GM21619 (cell line): Measurements from ENCODE around the gene SLC24A3.

Source experiments
- ATAC-seq: cut with Tn5 transposase; IDR thresholded peaks from one replicate; pipeline ENCODE4 v1.9.1; 2021; ENCODE audit not compliant: unreplicated experiment

Gene SLC24A3

DNA sequence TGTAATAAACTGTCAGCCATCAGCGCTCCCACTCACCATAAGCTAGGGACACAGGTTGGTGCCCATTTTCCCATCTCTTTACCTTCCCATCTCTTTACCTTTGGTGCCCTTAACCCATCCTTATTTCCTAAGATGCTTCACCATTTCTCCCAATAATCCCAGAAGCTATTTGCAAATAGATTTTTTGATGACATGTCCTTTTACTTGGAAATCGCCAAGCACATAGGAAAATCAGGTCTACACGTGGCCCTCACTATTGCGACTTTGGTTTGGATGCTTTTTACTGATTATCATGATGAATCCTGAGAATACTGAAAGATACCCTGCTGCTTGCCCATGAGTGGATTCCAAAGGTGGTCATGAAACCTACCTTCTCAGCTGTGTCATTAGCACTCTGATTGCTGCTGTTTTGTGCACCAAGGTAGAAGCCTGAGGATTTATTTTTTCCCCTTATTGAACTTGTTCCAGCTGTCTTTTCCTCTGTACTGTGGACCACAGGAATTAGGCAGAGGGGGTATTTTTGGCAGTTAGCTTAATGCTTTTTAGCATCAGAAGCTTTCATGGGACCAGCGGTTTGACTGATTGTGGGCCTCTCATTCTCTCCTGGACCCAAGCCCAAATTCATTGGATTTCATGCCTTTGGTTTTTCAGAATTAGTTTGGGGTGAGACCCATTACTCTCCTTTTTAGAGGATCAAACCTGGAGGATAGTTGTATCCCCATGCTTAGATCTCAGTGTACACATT lies 316.0 kb downstream of the SLC24A3 start:
- ATAC-seq = no peak

DNA sequence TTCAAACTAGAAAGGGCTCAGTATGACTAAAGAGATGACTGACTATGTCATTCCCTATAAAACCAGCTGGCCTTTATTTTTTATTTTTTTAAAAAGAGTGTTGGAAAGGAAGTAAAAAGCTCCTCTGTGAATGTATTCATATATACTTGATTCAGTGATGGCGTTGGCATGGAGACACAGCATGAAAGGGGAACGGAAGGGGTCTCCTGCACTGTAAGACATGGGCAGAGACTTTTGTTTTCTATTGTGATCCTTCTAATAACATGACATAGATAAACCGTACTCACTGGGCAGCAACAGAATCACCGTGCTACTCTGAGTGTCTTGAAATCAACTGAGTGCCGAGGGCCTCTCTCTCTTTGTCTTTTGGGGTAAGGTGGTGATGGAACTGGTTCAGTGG lies 317.6 kb downstream of the SLC24A3 start:
- ATAC-seq = no peak

DNA sequence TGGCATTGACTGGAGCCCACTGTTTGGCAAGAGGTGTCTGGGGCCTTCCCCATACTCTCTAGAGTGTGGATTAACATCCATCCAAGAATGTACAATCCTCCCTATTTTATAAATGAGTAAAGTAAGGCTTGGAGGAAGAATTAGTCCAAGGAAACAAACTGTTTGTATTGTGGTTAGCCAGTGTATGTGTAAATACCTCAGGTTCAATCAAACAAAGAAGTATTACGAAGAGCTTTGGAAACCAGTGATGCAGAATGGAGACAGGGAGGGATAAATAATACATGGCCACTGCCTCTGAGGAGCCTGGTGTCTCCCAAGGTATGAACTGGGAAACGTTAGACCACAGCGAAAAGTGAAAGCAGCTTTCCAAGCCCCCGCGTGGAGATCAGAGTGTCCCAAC lies 319.0 kb downstream of the SLC24A3 start:
- ATAC-seq = no peak

DNA sequence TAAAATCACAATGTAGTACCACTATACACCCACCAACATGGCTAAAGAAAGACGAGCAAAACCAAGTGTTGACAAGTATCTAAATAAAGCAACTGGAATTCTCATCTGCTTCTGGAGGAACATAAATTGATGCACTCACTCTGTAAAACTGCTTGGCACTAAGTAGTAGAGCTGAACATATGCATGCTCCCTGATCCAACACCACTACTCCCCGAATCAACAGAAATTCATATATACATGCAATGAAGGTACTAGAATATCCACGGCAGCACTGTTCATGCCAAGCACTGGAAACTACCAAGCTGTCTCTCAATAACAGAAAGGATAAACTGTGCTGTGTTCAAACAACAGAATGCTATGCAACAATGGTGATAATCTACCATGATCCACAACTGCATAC lies 326.1 kb downstream of the SLC24A3 start:
- ATAC-seq = no peak

DNA sequence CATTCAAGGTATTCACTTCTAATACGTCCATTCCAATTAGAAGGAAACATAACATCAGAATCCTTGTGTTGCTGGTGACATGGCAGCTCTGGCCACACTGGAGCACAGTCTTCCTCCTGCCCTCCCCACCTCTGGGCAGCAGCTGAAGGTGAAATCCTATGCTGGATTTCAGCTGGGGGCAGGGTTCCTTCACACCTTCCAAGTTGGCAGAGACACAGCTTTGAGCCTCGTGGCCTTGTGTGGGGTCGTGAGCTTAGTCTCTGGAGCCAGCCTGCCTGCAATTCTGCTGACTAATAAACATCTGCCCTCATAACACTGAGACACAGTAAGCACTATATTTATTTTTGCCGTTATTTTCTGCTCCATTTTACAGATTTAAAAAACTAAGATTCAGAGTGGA lies 326.7 kb downstream of the SLC24A3 start:
- ATAC-seq = no peak

DNA sequence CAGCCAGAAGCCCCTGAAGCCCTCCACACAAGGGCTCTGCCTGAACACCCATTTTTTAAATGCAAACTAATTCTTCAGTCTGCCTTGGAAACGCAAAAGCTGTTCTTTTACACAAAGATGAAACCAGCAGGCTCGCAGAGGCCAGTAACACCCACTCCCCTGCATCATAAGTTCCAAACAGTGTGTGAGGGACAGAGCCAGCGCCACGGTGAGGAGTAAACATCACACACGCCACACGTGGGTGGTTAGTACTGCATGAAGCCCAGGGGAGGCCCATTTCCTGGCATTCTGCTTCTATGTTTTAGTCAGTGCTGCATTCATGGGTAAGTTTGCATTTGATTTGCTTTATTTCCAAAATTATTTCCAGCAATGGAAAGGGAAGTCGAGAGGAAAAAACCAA lies 327.9 kb downstream of the SLC24A3 start:
- no peak for ATAC-seq

DNA sequence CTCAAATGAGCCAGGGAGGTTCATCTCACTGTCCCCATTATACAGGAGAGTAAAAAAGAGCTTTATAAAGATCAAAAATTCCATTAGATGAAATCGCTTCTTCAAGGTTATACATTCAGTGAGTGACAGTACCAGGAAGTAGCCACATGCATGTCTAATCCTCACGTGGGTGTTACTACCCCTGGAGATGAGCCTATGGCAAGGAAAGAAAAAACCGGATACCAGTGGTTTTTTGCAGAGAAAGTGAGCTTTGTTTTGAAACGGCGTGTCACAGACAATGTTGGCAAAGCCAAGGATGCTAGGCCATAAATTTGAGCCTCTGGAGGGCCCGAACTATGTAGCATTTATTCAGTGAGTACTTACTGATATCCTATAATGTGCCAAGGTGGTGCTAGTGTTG lies 330.7 kb downstream of the SLC24A3 start:
- no peak for ATAC-seq

DNA sequence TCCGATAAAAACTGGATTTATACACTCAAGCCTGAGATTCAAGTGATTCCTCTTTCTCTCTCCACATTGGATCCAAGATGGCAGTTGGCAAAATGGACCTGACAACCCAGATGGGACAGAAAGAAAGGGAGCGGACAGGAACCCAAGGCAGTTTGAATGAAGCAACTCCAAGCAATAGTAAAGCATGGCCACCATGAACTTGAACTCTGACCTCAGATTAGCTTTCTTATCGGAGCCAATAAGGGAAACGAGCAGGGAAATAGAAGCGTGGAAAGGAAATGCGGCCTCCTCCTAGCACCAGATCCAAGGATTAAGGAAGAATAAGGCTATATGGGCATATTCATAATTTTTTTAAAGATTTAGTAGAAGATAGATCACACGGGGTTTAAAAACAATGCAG lies 332.2 kb downstream of the SLC24A3 start:
- no peak for ATAC-seq

DNA sequence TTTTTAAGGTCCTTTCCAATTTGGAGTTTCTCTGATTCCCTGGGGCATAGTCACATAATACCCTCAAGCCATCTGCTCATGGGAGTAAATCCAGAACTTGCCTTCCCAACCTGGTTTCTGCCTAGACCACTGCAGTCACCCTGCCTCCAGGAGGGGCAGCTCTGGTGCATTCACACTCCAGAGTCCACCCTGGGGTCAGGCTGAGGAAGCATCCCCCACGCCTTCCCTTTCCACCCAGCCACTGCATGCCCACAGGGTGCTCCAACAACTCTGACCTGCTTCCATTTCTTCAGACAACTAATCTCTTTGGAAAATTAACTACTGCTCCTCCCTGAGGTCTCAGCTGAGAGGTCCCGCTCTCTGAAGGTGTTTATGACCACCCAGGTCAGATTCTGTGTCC lies 334.2 kb downstream of the SLC24A3 start:
- ATAC-seq = no peak

DNA sequence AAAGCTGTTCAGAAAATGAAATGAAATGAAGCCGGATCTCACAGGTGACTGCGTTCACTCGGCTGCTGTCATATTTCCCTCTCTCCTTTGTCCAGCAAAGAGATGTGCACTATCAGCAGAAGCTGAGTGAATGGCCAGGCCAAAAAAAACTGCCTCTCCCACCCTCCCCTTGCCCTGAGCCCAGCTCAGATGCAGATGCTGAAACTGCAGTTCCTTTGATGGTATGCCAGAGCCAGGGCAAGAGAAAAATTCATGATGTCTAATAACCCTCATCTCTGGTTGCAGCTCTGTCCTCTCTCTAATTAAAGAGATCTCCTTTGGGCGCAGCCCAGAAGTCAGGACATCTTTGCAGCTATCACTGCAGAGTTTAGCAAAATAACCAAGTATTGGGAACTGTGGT lies 335.1 kb downstream of the SLC24A3 start:
- ATAC-seq = no peak

DNA sequence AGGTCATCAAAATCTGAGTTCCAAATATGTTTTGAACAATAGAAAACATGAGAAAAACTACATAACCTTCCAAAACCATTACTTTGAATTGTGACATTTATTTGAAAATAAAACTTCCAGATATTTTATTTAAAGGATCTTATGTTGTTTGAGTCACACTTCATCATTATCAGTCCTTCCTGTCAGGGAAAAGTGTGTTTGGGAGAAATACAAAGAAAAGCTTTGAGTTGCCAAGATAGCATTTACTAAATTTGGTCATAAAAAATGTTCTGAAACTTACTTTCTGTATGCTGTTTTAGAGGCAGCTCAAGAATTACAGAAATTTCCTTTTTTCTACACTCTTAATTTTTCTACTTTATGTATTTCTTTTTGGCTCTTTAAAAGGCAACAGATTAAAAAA lies 337.5 kb downstream of the SLC24A3 start:
- no peak for ATAC-seq

DNA sequence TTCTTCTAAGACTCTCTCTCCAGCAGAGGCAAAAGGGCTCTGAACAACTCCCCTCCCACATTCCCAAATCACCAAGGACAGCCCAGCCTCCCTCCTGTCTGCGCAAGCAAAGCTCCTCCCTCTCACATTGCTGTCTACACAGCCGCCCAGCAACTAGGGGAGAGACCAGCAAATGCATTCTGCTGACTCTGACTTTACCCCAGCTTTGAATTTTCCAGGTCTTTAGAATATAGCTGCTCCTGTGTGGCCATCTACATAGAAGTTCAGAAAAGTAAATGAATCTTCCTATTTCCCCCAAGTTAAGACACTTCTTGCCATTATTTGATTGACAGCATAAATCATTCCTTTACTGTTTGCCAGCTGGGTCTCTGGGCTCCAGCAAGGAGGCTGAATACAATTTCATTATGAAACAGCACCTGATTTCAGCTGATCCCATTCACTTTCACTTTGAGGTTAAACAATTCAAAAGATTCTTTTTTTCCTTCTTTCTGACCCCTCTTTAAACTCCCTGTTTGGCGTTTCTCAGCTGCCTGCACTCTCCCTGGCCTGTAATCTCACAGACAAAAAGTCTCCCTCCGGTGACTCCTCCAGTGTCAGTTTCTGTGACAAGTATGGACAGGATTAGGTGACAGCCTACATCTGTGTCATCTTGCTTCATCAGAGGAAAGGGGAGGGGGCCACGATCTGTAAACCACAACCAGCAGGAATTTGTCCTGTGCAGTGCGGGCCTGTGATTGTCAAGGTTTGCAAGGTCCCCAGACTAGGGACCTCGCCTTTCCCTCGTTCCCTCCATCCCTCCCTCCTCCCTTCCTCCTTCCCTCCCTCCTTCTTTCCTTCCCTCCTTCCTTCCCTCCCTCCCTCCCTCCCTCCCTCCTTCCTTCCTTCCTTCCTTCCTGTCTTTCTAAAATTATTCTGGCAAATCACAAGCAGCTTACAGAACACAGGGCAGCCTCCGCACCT lies 340.1 kb downstream of the SLC24A3 start:
- ATAC-seq = no peak

DNA sequence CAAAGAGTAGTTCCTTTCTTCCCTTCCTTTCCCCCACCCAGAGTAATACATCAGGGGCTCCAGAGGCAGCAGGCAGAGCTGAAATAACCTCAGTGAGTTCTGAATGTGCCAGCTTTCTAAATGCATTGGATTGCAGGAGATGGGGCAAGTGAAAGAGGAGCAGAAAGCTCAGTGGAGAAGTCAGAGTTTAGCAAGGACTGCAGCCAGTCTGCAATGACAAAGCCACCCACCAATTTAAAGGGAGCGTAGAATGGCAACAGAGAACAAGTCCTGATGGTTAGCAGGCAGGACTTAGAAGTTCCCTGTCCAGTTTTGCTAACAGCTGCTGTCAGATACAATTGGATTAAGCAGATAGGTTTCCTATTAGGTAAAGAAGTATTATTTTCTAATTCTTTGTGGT lies 342.2 kb downstream of the SLC24A3 start:
- ATAC-seq = no peak

DNA sequence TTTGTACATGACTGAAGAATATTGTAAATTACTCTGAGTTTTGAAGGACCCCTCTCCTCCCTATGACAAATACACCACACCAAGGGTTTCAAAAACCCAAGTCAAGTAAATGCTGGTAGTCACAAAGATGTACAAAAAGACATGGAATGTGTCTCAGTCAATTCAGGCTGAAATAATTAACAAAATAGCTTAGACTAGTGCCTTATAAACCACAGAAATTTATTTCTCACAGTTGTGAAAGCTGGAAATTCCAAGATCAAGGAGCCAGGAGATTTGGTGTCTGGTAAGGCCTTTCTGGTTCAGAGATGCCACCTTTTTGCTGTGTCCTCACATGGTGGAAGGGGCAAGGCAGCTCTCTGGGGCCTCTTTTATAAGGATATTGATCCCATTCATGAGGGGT lies 343.3 kb downstream of the SLC24A3 start:
- ATAC-seq = no peak

DNA sequence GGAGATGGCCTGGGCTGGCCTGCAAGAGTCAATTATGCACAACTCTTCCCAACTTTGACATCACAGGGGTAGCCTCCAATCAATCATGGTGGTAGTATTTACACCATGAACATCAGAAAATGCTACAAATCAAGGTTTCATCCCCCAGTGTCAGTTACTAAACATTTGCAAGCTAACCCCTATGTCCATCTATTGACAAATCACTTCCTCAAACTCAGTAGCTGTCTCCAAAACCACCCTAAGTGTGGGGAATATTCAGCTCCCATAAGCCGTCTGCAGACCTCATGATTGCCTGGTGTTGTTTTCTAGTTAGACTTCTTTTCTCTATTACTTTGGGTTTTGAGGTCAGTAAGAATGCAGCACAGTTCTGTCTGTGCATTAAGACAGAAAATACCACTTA lies 344.8 kb downstream of the SLC24A3 start:
- ATAC-seq = no peak

DNA sequence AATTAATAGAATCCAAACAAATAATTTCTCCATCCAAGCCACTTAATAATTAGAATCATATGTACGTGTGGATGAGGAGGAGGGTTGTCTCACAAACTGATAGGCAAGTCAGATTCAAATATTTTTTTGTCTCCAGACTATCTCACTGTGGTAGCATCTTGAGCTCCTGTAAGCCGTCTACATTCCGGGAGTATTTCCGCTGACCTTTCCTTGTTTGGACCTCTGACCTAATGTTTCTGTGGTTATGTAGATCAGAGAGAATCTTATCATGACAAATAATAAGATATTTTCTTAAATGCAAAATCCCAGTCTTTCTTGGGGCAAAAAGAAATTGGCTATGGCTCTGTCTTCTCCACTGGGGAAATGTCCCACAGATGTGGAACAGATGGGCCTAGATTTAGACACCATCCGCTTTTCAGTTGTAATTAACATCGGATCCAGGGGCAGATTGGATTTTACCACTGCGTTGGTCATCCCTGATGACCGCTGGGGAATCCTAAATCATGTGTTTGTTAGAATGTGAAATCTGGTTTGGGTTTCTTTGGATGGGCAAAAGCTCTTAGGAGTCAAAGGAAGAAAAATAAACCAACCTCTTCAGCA lies 348.5 kb downstream of the SLC24A3 start:
- no peak for ATAC-seq

DNA sequence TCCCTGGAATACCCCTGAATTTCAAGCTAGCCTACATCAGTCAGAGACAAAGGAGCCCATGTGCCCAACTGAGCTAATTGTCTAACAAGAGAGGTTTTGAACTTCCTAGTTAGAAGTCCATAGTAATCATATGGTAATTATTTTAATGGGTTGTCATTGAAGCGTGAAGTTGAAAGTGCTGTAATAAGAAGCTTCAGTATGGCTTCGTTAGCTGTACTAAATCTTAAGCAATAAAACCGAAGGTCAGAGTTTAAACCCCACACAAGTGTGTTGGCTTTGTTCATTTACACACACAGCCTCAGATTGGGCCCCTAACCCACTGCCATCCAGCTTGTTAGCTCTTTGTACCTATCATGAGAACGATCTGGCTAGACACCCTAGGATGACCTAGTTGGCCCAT lies 350.0 kb downstream of the SLC24A3 start:
- no peak for ATAC-seq

DNA sequence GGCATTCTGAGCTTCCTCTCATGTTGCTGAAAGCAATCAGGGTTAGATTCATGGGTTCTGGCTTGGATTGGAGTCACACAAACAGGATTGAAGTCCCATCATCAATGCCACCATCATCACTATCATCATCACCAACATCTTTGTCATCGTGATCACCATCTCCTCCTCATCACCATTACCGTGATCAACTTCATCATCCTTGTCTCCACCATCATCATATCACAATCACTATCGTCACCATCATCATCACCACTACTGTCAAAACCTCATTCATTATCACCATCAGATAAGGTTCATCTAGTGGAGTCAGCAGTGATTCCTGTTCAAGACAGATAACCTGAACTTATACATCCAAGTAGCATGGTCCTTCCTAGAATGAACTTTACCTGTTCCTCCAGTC lies 351.8 kb downstream of the SLC24A3 start:
- no peak for ATAC-seq

DNA sequence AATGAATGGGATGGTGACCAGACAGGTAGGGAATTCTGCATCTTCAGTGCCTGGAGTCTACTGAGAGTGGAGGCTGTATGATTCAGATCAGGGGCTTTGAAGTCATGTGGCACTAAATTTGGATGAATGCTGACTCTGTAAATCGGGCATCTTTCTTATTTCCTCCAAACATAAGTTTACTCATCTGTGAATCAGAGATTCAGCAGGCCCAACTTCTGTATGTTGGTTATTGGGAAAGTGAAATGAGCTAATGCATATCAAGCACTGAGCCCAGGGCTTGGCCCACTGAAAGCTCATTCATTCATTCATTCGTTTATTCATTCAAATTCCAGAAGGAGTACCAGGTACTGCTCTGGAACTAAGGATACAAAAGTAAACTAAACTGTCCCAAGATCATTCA lies 353.3 kb downstream of the SLC24A3 start:
- no peak for ATAC-seq

DNA sequence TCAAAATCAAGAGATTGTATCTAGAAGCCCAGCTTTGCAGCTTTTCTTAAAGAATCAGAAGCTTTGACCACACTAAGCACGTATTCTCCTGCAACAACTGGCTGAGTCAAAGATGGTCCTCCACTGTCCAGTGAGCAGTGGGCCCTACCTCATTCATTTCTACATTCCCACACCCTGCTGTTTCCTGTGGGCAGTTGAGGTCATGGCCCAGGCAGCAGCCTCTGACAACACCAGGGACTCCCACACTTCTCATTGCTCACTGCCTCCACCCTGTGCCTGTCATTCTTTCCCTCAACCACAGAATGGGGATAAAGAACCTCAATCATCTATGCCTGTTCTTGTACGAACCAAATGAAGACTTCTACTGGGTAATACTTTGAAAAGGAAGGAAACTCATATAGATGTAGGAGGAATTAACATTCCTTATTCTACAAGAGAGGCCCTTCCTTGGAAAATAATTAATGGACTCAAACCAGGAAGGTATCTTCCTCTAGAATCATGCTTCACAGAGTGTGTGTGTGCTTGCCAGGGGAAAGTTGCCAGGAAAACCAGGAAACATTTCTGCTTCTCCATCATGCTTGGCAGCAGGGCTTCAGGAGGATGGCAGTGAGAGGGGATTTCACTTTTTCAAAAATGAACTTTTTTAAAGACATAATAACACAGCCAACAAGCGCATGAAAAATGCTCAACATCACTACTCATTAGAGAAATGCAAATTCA lies 353.9 kb downstream of the SLC24A3 start:
- no peak for ATAC-seq

DNA sequence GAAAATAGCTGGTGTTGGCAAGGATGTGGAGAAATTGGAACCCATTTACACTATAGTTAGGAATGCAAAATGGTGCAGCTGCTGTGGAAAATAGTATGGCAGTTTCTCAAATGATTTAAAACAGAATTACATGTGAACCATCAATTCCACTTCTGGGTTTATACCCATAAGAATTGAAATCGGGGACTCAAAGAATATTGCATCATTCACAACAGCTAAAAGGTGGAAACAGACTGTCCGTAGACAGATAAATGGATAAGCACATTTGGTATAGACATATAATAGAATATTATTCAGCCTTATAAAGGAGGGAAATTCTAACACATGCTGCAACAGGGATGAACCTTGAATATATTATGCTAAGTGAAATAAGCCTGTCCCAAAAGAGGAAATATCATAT lies 355.7 kb downstream of the SLC24A3 start:
- ATAC-seq = no peak
